HepG2 (cell line): ENCODE measurements around the gene SLC9A8. TPM values are rescaled to one million over a fixed set of nuclear protein-coding genes. Genes with fewer than 3 reads are reported as not detected.
A peak's percentile ranks its signal among the peaks of the same experiment; 100 is the strongest.

ENCODE experiments used
- HMGXB4 ChIP-seq, 2 experiments: sonication (generic) in 1 of 2; formaldehyde crosslinking in 1 of 2; IDR thresholded peaks; 2 replicates each; pipeline versions ENCODE4 v1.4.0 to v1.6.1; 2018 to 2020; ENCODE audit warnings: missing genetic modification reagents in 2 of 2, borderline replicate concordance in 1 of 2, low read depth in 1 of 2, mild to moderate bottlenecking in 1 of 2, missing biosample characterization in 1 of 2
- NFRKB ChIP-seq: fragments of 450-650 bp; IDR thresholded peaks from 2 replicates; pipeline ENCODE4 v1.6.1; 2017
- PLSCR1 ChIP-seq: sonication (generic); formaldehyde crosslinking; IDR thresholded peaks from 2 replicates; pipeline ENCODE4 v1.5.0; 2020; ENCODE audit warnings: missing genetic modification reagents, mild to moderate bottlenecking, borderline replicate concordance
- PRDM10 ChIP-seq: sonication (generic); formaldehyde crosslinking; IDR thresholded peaks from 2 replicates; pipeline ENCODE4 v1.4.0; 2020; ENCODE audit warnings: low read depth, missing genetic modification reagents
- RBAK ChIP-seq: sonication (generic); formaldehyde crosslinking; IDR thresholded peaks from 2 replicates; pipeline ENCODE4 v1.5.1; 2020; ENCODE audit warnings: mild to moderate bottlenecking, missing genetic modification reagents
- RORA ChIP-seq: sonication (generic); formaldehyde crosslinking; IDR thresholded peaks from 2 replicates; pipeline ENCODE4 v1.5.0; 2020; ENCODE audit warnings: mild to moderate bottlenecking, missing genetic modification reagents, moderate library complexity
- STAT6 ChIP-seq: sonication (generic); formaldehyde crosslinking; IDR thresholded peaks from 2 replicates; pipeline ENCODE4 v1.4.0; 2020; ENCODE audit warnings: missing genetic modification reagents, mild to moderate bottlenecking, borderline replicate concordance
- TARDBP ChIP-seq: sonication (generic); formaldehyde crosslinking; IDR thresholded peaks from 2 replicates; pipeline ENCODE4 v1.8.0; 2022; ENCODE audit warnings: mild to moderate bottlenecking, missing genetic modification reagents
- ZBTB33 ChIP-seq: sonication (generic); formaldehyde crosslinking; IDR thresholded peaks from 2 replicates; pipeline ENCODE4 v1.4.0; 2020; ENCODE audit warnings: missing genetic modification reagents
- ZMYM2 ChIP-seq: sonication (generic); formaldehyde crosslinking; IDR thresholded peaks from 2 replicates; pipeline ENCODE4 v1.8.0; 2022; ENCODE audit warnings: mild to moderate bottlenecking, missing genetic modification reagents
- ZNF225 ChIP-seq: sonication (generic); formaldehyde crosslinking; IDR thresholded peaks from 2 replicates; pipeline ENCODE4 v1.4.0; 2020; ENCODE audit warnings: mild to moderate bottlenecking, missing genetic modification reagents
- ZNF501 ChIP-seq: sonication (generic); formaldehyde crosslinking; IDR thresholded peaks from 2 replicates; pipeline ENCODE4 v1.5.1; 2020; ENCODE audit warnings: mild to moderate bottlenecking, moderate library complexity, missing genetic modification reagents
- ZNF670 ChIP-seq: sonication (generic); formaldehyde crosslinking; IDR thresholded peaks from 2 replicates; pipeline ENCODE4 v1.8.0; 2022; ENCODE audit warnings: mild to moderate bottlenecking, missing genetic modification reagents, borderline replicate concordance
- ZNF672 ChIP-seq: sonication (generic); formaldehyde crosslinking; IDR thresholded peaks from 2 replicates; pipeline ENCODE4 v1.8.1; 2022; ENCODE audit warnings: missing genetic modification reagents
- ZNF678 ChIP-seq: sonication (generic); formaldehyde crosslinking; IDR thresholded peaks from 2 replicates; pipeline ENCODE4 v1.4.0; 2020; ENCODE audit warnings: mild to moderate bottlenecking, missing genetic modification reagents
- ZNF784 ChIP-seq: sonication (generic); formaldehyde crosslinking; IDR thresholded peaks from 2 replicates; pipeline ENCODE4 v1.5.1; 2020; ENCODE audit warnings: missing genetic modification reagents, mild to moderate bottlenecking, borderline replicate concordance
- polyA plus RNA-seq, 8 experiments: library from polyadenylated mRNA; depleted of rRNA in 3 of 8; stranded (reverse) in 7 of 8; unstranded in 1 of 8; fragments of >200 nt; fragmentation: Illumina TruSeq in 4 of 8; extraction: Trizol in 4 of 8; gene quantifications; 2 replicates each; pipeline versions ENCODE4 v1.2.1 to v1.2.3, GENCODE V29; 2011 to 2016; ENCODE audit warnings: low read depth in 4 of 8, missing spikeins in 1 of 8, mixed read lengths in 1 of 8; ENCODE audit not compliant: insufficient read depth in 1 of 8
- total RNA-seq, 5 experiments: library from RNA; depleted of rRNA; stranded (reverse); fragments of >200 nt; fragmentation: Illumina TruSeq; extraction: Trizol; gene quantifications; 2 replicates each; pipeline ENCODE4 v1.2.3, GENCODE V29; 2016; ENCODE audit warnings: low read depth in 1 of 5

SLC9A8 gene
- total and polyA plus RNA-seq, 2 of the 13 experiments (the other 11 are each of a cell fraction or from before 2014, with no cell fraction given): 4.1 to 7.4 TPM

GRCh38 chr20:49812507-49813304 is at the start of gene SLC9A8 (continued):
- peak; percentile 92; a peak in 3 of 4 replicates for TF ChIP-seq HMGXB4 (CRISPR knock-in tag; IDR thresholded peaks at IDR 0.05; ENCODE audit: borderline replicate concordance in 1 of 2, low read depth in 1 of 2)
- TF ChIP-seq STAT6 (CRISPR knock-in tag): no peak
- peak; percentile 79; the same call in 1 of the 2 replicates for TF ChIP-seq ZNF225 (CRISPR knock-in tag)
- peak; percentile 92 for TF ChIP-seq ZNF678 (CRISPR knock-in tag)
- no peak for TF ChIP-seq ZMYM2
- peak; percentile 96 for TF ChIP-seq ZNF501
- no peak for TF ChIP-seq ZNF672 (CRISPR knock-in tag)
- TF ChIP-seq NFRKB: no peak
- peak; percentile 80; the same call in 1 of the 2 replicates for TF ChIP-seq ZNF670 (CRISPR knock-in tag)
- peak; percentile 84 for TF ChIP-seq TARDBP (CRISPR knock-in tag)
- no peak for TF ChIP-seq RBAK (CRISPR knock-in tag)
- 0 out of 2 replicates have a peak, but pooled peaks have one; percentile 36 for TF ChIP-seq PRDM10 (CRISPR knock-in tag)
- no peak for TF ChIP-seq PLSCR1 (CRISPR knock-in tag)
- no peak for TF ChIP-seq ZNF784 (CRISPR knock-in tag)
- no peak for TF ChIP-seq ZBTB33
- TF ChIP-seq RORA: no peak
